ENCODE data around the gene ABHD12.
"Not testable (repeated sequence)": the region's sequence is repeated elsewhere in the genome, so short reads cannot be mapped to it uniquely, and the experiment has no call there.

Gene ABHD12

GRCh38 chr20:25353353-25353746 lies 37.3 kb downstream of the ABHD12 start:
- no peak for DNase-seq

DNA sequence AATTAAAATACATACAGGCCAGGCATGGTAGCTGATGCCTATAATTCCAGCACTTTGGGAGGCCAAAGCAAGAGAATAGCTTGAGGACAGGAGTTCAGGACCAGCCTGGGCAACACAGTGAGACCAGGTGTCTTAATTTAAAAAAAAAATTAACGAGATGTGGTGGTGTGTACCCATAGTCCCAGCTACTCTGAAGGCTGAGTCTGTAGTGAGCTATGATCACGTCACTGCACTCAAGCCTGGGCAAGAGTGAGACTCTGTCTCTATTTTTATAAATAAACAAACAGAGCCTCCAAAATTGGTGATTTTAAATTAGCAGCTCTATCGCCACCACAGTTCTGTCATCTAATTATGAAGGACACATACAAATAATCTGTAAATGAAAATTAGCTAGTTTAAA lies 37.9 kb downstream of the ABHD12 start:
- no peak for DNase-seq

- no peak for DNase-seq
These were observed 39.6 kb downstream of the ABHD12 start for GRCh38 chr20:25351024-25351360.

GRCh38 chr20:25346349-25346748 lies 44.3 kb downstream of the ABHD12 start:
- DNase-seq, result no peak

DNA sequence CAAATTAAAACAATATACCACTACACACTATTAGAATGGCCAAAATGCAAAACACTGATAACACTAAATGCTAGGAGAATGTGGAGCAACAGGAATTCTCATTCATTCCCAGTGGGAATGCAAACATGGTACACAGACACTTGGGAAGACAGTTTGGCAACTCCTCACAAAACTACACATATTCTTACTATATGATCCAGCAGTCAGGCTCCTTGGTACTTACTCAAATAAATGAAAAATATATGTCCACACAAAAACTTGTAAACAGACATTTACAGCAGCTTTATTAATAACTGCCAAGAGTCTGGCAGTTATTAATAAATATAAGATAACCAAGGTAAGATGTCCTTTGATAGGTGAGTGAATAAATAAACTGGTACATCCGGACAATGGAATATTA lies 44.9 kb downstream of the ABHD12 start:
- DNase-seq, result no peak

- DNase-seq, result no peak
These were observed 46.0 kb downstream of the ABHD12 start for GRCh38 chr20:25344634-25345033.

DNA sequence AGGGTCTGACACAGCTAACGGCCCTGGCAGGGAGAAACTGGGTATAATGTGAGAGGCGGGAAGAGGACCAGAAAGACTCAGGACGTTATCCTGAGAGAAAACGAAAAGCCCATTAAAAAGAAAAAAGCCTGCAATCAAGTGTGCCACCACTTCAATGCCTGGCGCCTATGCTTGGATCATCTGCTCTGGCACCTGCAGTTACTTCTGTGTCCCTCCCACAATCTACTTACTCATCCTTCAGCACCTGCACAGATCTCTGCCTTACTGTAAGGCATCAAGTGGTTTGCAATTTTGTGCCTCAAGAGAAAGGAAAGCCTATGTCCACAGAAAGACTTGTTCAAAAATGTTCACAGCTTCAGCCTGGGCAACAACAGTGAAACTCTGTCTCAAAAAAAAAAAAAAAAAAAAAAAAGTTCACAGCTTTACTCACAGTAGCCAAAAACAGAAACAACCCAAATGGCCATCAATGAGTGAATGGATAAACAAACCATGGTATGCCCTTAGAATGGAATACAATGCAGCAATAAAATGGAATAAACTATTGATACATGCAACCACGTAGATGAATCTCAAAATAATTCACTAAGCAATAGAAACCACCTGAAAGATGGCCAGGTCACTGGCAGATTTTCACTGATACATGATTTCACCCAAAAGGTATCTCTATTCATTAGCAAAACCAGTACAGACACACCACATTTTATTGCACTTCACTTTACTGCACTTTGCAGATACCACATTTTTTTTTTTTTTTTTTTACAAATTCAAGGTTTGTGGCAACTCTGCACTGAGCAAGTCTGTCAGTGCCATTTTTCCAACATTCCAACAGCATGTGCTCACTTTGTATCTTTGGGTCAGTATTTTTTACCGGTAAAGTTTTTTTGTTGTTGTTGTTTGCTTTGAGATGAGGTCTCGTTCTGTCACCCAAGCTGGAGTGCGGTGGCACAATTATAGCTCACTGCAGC lies 48.6 kb downstream of the ABHD12 start:
- no peak for DNase-seq

DNA sequence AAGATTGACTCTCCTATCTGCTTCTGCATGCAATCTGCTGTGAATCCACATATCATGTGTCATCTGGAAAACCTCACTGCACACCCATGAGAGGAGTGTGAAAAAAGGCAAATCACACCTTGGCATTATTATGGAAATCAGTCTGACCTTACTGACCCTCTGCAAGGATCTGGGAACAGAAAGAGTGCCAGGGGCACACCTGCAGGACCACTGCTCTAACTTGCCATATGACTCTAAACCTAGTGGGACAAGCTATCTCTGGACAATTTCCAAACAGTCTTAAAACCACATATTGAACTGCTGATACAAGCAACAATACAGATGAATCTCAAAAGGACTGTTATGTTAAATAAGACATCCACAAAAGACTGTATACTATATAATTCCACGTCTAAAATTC lies 50.3 kb downstream of the ABHD12 start:
- no peak for DNase-seq

- no peak for DNase-seq
These were observed 51.0 kb downstream of the ABHD12 start for GRCh38 chr20:25339608-25340007.

DNA sequence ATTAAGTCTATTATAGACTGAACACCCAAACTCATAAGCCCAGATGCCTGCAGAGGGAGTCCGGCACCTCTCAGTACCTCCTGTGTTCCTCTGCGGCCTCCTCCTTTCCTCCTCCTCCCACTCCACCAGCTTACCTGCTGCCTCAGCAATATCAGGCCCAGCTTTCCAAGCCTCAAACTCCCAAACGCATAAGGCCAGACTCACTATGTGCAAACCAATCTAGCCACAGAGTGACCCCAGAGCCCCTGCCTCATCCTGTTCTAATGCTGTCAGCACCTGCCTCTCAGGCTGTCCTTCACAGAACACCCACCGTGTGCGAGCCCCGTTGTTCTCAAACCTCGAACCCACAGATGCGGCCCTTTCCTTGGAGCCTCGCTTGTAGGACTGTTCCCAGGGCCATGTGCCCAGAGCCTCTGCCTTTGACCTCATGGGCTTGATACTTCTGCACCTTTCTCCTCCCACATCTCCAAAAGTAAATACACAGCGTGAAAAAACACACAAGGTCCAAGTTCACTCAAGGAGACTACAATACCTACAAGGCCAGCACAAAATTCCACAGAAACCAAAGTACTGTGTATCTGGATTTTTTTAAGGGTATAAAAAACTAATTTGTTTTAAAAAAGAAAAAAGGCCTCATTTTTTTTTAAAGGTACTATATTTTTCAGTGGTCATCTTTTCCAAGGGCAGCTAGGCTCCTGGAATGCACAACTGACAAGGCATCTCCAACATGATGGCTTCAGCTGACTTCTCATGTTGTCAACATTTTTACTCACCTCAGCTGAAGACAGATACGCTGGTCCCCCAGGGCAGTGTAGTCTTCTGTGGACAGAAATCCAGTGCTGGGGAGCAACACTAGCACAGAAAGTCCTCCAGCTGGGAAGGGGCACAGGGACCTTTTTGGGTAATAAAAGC lies 52.3 kb downstream of the ABHD12 start:
- DNase-seq, result no peak

DNA sequence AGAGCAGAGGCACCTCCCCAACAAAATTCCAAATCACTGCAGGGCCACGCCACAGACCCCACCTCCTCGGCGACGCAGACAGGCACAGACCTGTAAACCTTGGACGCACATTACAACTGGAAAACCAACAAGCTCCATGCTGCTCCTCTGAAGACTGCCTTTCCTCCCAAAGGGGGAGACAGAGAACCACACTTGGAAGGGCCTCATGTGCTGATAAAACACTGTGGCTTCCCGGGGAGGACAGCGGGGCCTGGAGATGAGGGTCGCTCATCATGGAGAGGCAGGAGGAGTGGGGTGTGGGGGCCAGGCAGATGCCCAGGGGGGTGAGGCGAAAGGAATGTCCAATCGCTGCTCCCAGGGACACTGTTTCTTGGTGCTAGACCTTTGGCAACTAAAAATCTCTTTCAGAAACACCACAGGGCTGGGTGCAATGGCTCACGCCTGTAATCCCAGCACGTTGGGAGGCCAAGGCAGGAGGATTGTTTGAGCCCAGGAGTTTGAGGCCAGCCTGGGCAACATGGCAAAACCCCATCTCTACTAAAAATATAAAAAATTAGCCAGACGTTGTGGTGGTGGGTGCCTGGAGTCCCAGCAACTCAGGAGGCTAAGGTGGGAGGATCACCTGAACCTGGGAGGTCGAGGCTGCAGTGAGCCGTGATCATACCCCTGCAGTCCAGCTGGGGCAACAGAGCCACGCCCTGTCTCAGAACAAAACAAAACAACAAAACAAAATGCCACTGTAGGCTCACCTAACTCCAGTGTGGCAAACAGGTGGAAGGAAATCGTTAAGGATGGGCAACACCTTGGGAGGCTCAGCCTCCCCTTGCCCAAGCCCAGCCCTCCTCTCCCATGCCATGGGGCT lies 53.8 kb downstream of the ABHD12 start:
- DNase-seq, result no peak

- DNase-seq, result not testable (repeated sequence)
These were observed 55.7 kb downstream of the ABHD12 start for GRCh38 chr20:25334972-25335371.

- no peak for DNase-seq
These were observed 61.6 kb downstream of the ABHD12 start for GRCh38 chr20:25328954-25329498.

DNA sequence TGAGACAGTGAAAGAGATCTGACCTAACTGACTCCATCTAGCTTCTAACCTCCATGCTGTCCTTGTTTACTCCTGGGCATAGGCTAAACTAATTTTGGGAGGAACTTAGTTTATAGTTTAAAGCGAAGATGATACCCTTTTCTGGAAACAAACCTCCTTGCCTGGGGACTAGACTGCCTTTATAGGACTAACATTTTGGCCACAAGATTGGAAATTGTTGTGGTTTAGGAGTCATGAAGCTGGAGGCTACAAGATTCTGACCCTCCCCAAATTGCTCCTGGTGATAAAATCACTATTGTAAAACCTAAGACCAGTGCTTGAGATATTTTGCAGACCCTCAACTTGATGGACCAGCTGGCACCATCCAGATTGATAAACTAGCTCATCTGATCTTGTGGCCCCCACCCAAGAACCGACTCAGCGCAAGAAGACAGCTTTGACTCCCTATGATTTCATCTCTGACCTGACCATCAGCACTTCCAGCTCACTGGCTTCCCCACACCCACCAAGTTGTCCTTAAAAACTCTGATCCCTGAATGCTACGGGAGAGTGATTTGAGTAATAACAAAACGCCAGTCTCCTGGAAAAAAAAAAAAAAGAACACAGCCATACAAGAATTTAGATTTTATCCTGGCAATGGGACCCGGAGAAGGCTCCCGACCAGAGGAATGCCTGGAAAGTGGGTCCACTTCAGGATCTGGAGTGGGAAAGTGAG lies 63.0 kb downstream of the ABHD12 start:
- no peak for DNase-seq

GRCh38 chr20:25325997-25326396 lies 64.6 kb downstream of the ABHD12 start:
- no peak for DNase-seq

DNA sequence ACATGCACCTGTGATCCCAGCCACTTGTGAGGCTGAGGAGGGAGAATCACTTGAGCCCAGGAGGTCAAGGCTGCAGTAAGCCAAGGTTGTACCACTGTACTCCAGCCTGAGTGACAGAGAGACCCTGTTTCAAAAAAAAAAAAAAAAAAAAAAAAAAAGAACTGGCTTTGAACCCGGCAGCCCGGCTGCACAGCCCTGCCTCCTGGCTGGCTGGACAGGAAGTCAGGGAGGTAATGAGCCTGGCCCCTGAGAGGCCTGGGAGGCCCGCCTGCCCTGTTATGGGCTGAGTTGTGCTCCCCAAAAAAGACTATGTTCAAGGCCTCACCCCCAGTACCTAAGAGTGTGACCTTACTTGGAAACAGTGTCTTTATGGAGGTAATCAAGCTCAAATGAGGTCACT lies 65.6 kb downstream of the ABHD12 start:
- DNase-seq, result no peak

- DNase-seq, result no peak
These were observed 66.2 kb downstream of the ABHD12 start for GRCh38 chr20:25324412-25324811.

GRCh38 chr20:25323496-25324246 lies 67.0 kb downstream of the ABHD12 start:
- no peak for DNase-seq

GRCh38 chr20:25321991-25322390 lies 68.6 kb downstream of the ABHD12 start:
- DNase-seq, result no peak

DNA sequence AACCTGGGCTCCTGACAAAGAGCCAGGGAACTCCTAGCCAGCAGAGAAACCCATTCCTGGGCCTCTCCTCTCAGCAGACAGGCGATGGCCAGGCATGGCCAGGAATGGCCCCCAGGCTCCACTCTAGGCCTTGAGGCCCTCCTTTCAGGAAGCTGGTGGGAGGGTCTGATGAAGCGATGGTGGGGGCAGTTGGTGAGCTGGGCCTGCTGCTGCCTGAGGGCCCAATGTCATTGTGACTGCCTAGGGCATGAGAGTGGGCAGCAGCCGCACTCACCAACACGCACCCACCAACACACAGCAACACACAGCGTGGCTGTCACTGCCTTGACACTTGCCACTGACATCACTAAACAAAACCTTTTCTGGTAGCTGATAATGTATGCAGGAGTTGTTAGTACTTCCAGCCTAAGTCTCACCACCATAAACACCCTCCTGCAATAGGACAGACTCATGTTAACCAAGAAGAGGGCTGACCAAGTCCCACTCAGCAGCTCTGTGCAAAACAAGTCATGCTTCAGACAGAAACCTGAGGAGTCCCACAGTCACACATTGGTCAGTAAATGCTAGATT lies 69.3 kb downstream of the ABHD12 start:
- DNase-seq, result no peak

Data from activated CD4-positive, alpha-beta T cell treated with anti-CD3 and anti-CD28 coated beads for 4 hours (primary cell).